A549 (cell line): ENCODE results near the gene LPAR6. TPM values are rescaled to one million over a fixed set of nuclear protein-coding genes. Genes with fewer than 3 reads are reported as not detected.
"Not testable (repeated sequence)": the region's sequence is repeated elsewhere in the genome, so short reads cannot be mapped to it uniquely, and the experiment has no call there.

Source experiments
- ATAC-seq, 2 experiments: fragments of 200-7000 bp in 1 of 2; fragments of >200 bp in 1 of 2; cut with Nextera tagmentation in 1 of 2; cut with Tn5 transposase in 1 of 2; 3 replicates each; pipeline versions ENCODE4 v1.8.0 to v1.9.1; 2018 to 2020; ENCODE audit warnings: mild to moderate bottlenecking in 1 of 2, moderate library complexity in 1 of 2
- CTCF ChIA-PET: fragments of 300-600 bp; sonication (Branson Sonifier 250); formaldehyde crosslinking; extraction: SDS; loops from one replicate; lab custom pipeline; 2021; ENCODE audit warnings: antibody characterized with exemption, inconsistent platforms; lab: Yijun Ruan, JAX
- POLR2A ChIA-PET: fragments of 350-600 bp; formaldehyde crosslinking; extraction: SDS; loops from one replicate; lab custom pipeline; 2021; ENCODE audit warnings: antibody characterized with exemption, inconsistent platforms; lab: Yijun Ruan, JAX
- DNase-seq, 2 experiments: peaks; one replicate each; pipeline versions ENCODE4 v3.0.0 to v3.0.0-alpha.2; 2011 to 2016; ENCODE audit warnings: low read depth in 1 of 2, low spot score in 1 of 2
- FAIRE-seq: peaks from 2 replicates; lab custom pipeline; 2011; peaks lifted over from hg19 to GRCh38; lab: Jason Lieb, UNC
- H3K27ac ChIP-seq, 2 experiments: fragments of >200 bp; sonication (Bioruptor Twin); formaldehyde crosslinking; 3 replicates each; pipeline ENCODE4 v1.5.1; 2016 to 2017
- H3K4me1 ChIP-seq: fragments of >200 bp; sonication (Bioruptor Twin); formaldehyde crosslinking; 3 replicates; pipeline ENCODE4 v1.6.1; 2016
- H3K4me2 ChIP-seq: fragments of >200 bp; sonication (Bioruptor Twin); formaldehyde crosslinking; 3 replicates; pipeline ENCODE4 v1.6.1; 2016
- H3K4me3 ChIP-seq: fragments of >200 bp; sonication (Bioruptor Twin); formaldehyde crosslinking; 3 replicates; pipeline ENCODE4 v1.5.1; 2016
- H3K9me3 ChIP-seq: fragments of >200 bp; sonication (Bioruptor Twin); formaldehyde crosslinking; 3 replicates; pipeline ENCODE4 v1.6.1; 2016
- ATOH8 ChIP-seq: fragments of 250-450 bp; sonication (Bioruptor Pico); IDR thresholded peaks from 2 replicates; pipeline ENCODE4 v1.5.0; 2020; ENCODE audit warnings: low read depth, mild to moderate bottlenecking, moderate library complexity
- BCL3 ChIP-seq: fragments of >200 bp; sonication (Bioruptor Twin); formaldehyde crosslinking; IDR thresholded peaks from 3 replicates; pipeline ENCODE4 v1.6.1; 2016
- CBX8 ChIP-seq: fragments of 200-600 bp; sonication (generic); IDR thresholded peaks from 2 replicates; pipeline ENCODE4 v1.6.1; 2016
- EHF ChIP-seq: fragments of 250-450 bp; sonication (Bioruptor Pico); IDR thresholded peaks from 2 replicates; pipeline ENCODE4 v1.5.0; 2020; ENCODE audit warnings: mild to moderate bottlenecking
- ESRRA ChIP-seq: fragments of 150-350 bp; IDR thresholded peaks from 2 replicates; pipeline ENCODE4 v1.6.1; 2014; ENCODE audit warnings: mild to moderate bottlenecking, low read length, borderline replicate concordance
- FOSL2 ChIP-seq, 2 experiments: fragments of 450-650 bp in 1 of 2; fragments of >200 bp in 1 of 2; sonication (Bioruptor Twin) in 1 of 2; formaldehyde crosslinking; IDR thresholded peaks; 2 replicates each; pipeline versions ENCODE4 v1.5.0 to v1.6.1; 2016 to 2020; ENCODE audit warnings: mild to moderate bottlenecking in 1 of 2, moderate library complexity in 1 of 2
- HES2 ChIP-seq: fragments of >200 bp; sonication (Bioruptor Twin); formaldehyde crosslinking; IDR thresholded peaks from 2 replicates; pipeline ENCODE4 v1.6.1; 2016
- HEYL ChIP-seq: fragments of 250-450 bp; sonication (Bioruptor Pico); IDR thresholded peaks from 2 replicates; pipeline ENCODE4 v1.8.0; 2021; ENCODE audit warnings: mild to moderate bottlenecking, moderate library complexity
- HOXB5 ChIP-seq: fragments of 250-450 bp; sonication (Bioruptor Pico); IDR thresholded peaks from 2 replicates; pipeline ENCODE4 v1.5.0; 2020; ENCODE audit warnings: mild to moderate bottlenecking, moderate library complexity
- MAFK ChIP-seq: fragments of 450-650 bp; IDR thresholded peaks from 2 replicates; pipeline ENCODE4 v1.6.1; 2014; ENCODE audit not compliant: partially characterized antibody
- MAX ChIP-seq: IDR thresholded peaks from 2 replicates; pipeline ENCODE4 v1.6.1; 2012
- MAZ ChIP-seq: fragments of 150-350 bp; IDR thresholded peaks from 2 replicates; pipeline ENCODE4 v1.6.1; 2014; ENCODE audit warnings: antibody characterized with exemption, low read depth, low read length, borderline replicate concordance
- NFE2L2 ChIP-seq: fragments of 150-350 bp; conservative IDR thresholded peaks from 2 replicates; pipeline ENCODE4 v1.6.1; 2014; ENCODE audit warnings: low read length
- NPAS2 ChIP-seq: fragments of 250-450 bp; sonication (Bioruptor Pico); IDR thresholded peaks from 2 replicates; pipeline ENCODE4 v1.8.0; 2022; ENCODE audit warnings: mild to moderate bottlenecking, moderate library complexity, borderline replicate concordance
- NR3C1 ChIP-seq: fragments of >200 bp; sonication (Bioruptor Twin); formaldehyde crosslinking; IDR thresholded peaks from 3 replicates; pipeline ENCODE4 v1.6.1; 2017
- PBX3 ChIP-seq: IDR thresholded peaks from 2 replicates; pipeline ENCODE4 v1.6.1; 2012
- PHF8 ChIP-seq: fragments of 200-600 bp; sonication (generic); IDR thresholded peaks from 2 replicates; pipeline ENCODE4 v1.6.1; 2016; ENCODE audit warnings: low read depth, mild to moderate bottlenecking, antibody characterized with exemption, moderate library complexity, borderline replicate concordance
- POLR2A ChIP-seq: IDR thresholded peaks from 2 replicates; pipeline ENCODE4 v1.6.1; 2012; ENCODE audit warnings: mild to moderate bottlenecking, low read length
- REST ChIP-seq: fragments of 200-600 bp; sonication (generic); IDR thresholded peaks from 2 replicates; pipeline ENCODE4 v1.6.1; 2016; ENCODE audit warnings: antibody characterized with exemption, mild to moderate bottlenecking, moderate library complexity
- RFX5 ChIP-seq: fragments of 450-650 bp; IDR thresholded peaks from 2 replicates; pipeline ENCODE4 v1.7.1; 2014; ENCODE audit warnings: antibody characterized with exemption, mild to moderate bottlenecking, moderate library complexity
- SMC3 ChIP-seq: fragments of >200 bp; sonication (Bioruptor Twin); formaldehyde crosslinking; IDR thresholded peaks from 3 replicates; pipeline ENCODE4 v1.6.1; 2018; ENCODE audit warnings: inconsistent platforms
- SREBF2 ChIP-seq: fragments of 450-650 bp; IDR thresholded peaks from 2 replicates; pipeline ENCODE4 v1.6.1; 2014; ENCODE audit warnings: mild to moderate bottlenecking, moderate library complexity
- TFCP2L1 ChIP-seq: fragments of 250-450 bp; sonication (Bioruptor Pico); IDR thresholded peaks from 2 replicates; pipeline ENCODE4 v1.5.0; 2021; ENCODE audit warnings: mild to moderate bottlenecking
- TP53 ChIP-seq: fragments of 250-450 bp; sonication (Bioruptor Pico); IDR thresholded peaks from 2 replicates; pipeline ENCODE4 v1.5.0; 2021; ENCODE audit warnings: mild to moderate bottlenecking, moderate library complexity
- USF2 ChIP-seq: fragments of 450-650 bp; IDR thresholded peaks from 2 replicates; pipeline ENCODE4 v1.6.1; 2014; ENCODE audit warnings: antibody characterized with exemption
- WGBS: methylation state at CpG from one replicate; pipeline ENCODE4 v1.1.6; 2017; ENCODE audit errors: missing lambda C conversion rate; 5-methylcytosine and 5-hydroxymethylcytosine counted together
- polyA plus RNA-seq, 4 experiments: library from polyadenylated mRNA; depleted of rRNA in 3 of 4; stranded (reverse); fragments of >200 nt; fragmentation: RNase III in 1 of 4; extraction: RNeasy Plus Mini Kit Qiagen cat#74134 plus additional on column Dnase treatment in 1 of 4; gene quantifications; 2 replicates in 3 of 4; 3 replicates in 1 of 4; pipeline ENCODE4 v1.2.3, GENCODE V29; 2011 to 2017

The LPAR6 gene
- polyA plus RNA-seq, 2 of the 4 experiments (the other 2 are of a cell fraction) = 2.0 to 6.0 TPM

GRCh38 chr13:48424212-48424611 lies 11.3 kb upstream of the LPAR6 start:
- Histone ChIP-seq H3K4me2 (no peak overlapping the region), H3K4me1 (no peaks in the 10 kb centered on the region), H3K4me3 (no peak overlapping the region), H3K27ac (no peak overlapping the region), H3K9me3 (no peaks in the 10 kb centered on the region; the same call in 2 of the 3 replicates)
- no peak for TF ChIP-seq MAZ
- no peak for TF ChIP-seq ATOH8 (CRISPR knock-in tag)
- TF ChIP-seq POLR2A = no peak
- TF ChIP-seq PBX3 = no peak
- no peak for TF ChIP-seq SREBF2
- no peak for TF ChIP-seq HEYL (CRISPR knock-in tag)
- no peak for TF ChIP-seq BCL3
- TF ChIP-seq HOXB5 (CRISPR knock-in tag) = no peak
- no peak for TF ChIP-seq SMC3
- no peak for TF ChIP-seq ESRRA
- no peak for TF ChIP-seq PHF8
- no peak for TF ChIP-seq FOSL2 (IDR thresholded peaks at IDR 0.05)
- no peak for TF ChIP-seq FOSL2 (CRISPR knock-in tag; IDR thresholded peaks at IDR 0.05)
- TF ChIP-seq MAX = no peak
- TF ChIP-seq CBX8 = no peak
- no peak for TF ChIP-seq HES2
- TF ChIP-seq NR3C1 = no peak
- no peak for TF ChIP-seq TFCP2L1 (CRISPR knock-in tag)
- FAIRE-seq (no peak), DNase-seq (no peak), ATAC-seq (no peak)
- POLR2A ChIA-PET = no interaction called here
- 91% methylated on average over 3 of the region's 3 CpGs for WGBS
- CTCF ChIA-PET = no interaction called here

- DNase-seq, H3K4me1 ChIP-seq, CTCF ChIA-PET, H3K9me3 ChIP-seq, FAIRE-seq, H3K27ac ChIP-seq, POLR2A ChIA-PET, H3K4me3 ChIP-seq, ATAC-seq, H3K4me2 ChIP-seq: not testable (repeated sequence)
- WGBS = 94% methylated on average over 5 of the region's 5 CpGs
These were observed 9.1 kb upstream of the LPAR6 start for GRCh38 chr13:48422003-48422402.

- ATAC-seq = no peak
- no peak for TF ChIP-seq POLR2A
- no peak for TF ChIP-seq USF2
- TF ChIP-seq TP53 (CRISPR knock-in tag) = no peak
- no peak for TF ChIP-seq HES2
- TF ChIP-seq HEYL (CRISPR knock-in tag) = no peak
- no peak for TF ChIP-seq NFE2L2
- no peak for TF ChIP-seq CBX8
- no peak for TF ChIP-seq RFX5
- no peak for TF ChIP-seq EHF
- TF ChIP-seq MAFK = no peak
- TF ChIP-seq PBX3 = no peak
- TF ChIP-seq REST = no peak
- no peak for TF ChIP-seq NPAS2 (CRISPR knock-in tag)
These were observed 2.6 kb upstream of the LPAR6 start for GRCh38 chr13:48415516-48415915.

More at GRCh38 chr13:48415516-48415915, 2.6 kb upstream of the LPAR6 start:
- WGBS = 23% methylated on average over 2 of the region's 2 CpGs
- Histone ChIP-seq H3K9me3 (no peaks in the 10 kb centered on the region; the same call in 2 of the 3 replicates), H3K4me3 (no peak overlapping the region), H3K27ac (no peak overlapping the region), H3K4me2 (no peak overlapping the region), H3K4me1 (peaks cover 7% of the 10 kb centered on the region; the same call in 2 of the 3 replicates)
- POLR2A ChIA-PET = no interaction called here
- DNase-seq = no peak
- no peak for FAIRE-seq
- CTCF ChIA-PET = no interaction called here
